Immature natural killer cell (primary cell): ENCODE results near the gene TRAPPC8. TPM values are rescaled to one million over a fixed set of nuclear protein-coding genes. Genes with fewer than 3 reads are reported as not detected.
"Not testable (repeated sequence)": the region's sequence is repeated elsewhere in the genome, so short reads cannot be mapped to it uniquely, and the experiment has no call there.

ENCODE experiments used
- DNase-seq, 3 donors: peaks; one replicate each; pipeline ENCODE4 v3.0.0; 2022; ENCODE audit warnings: mixed read lengths in 1 of 3
- H3K27ac Mint-ChIP-seq, 6 donors: one replicate each; pipeline ENCODE4 v1.8.0; 2020; ENCODE audit warnings: mixed read lengths in 6 of 6, mild to moderate bottlenecking in 5 of 6, inconsistent platforms in 4 of 6, moderate library complexity in 3 of 6
- H3K27me3 Mint-ChIP-seq, 3 donors: one replicate each; pipeline ENCODE4 v1.8.0; 2020 to 2021; ENCODE audit warnings: low read depth in 3 of 3, mild to moderate bottlenecking in 3 of 3, mixed read lengths in 3 of 3, moderate library complexity in 3 of 3, inconsistent platforms in 1 of 3
- H3K36me3 Mint-ChIP-seq, 3 donors: one replicate each; pipeline ENCODE4 v1.8.0; 2020; ENCODE audit warnings: mixed read lengths in 3 of 3, inconsistent platforms in 2 of 3, mild to moderate bottlenecking in 2 of 3
- H3K4me1 Mint-ChIP-seq, 2 donors: one replicate each; pipeline ENCODE4 v1.8.0; 2020; ENCODE audit warnings: inconsistent platforms in 2 of 2, mild to moderate bottlenecking in 2 of 2, mixed read lengths in 2 of 2, moderate library complexity in 1 of 2
- H3K4me3 Mint-ChIP-seq, 5 donors: one replicate each; pipeline ENCODE4 v1.8.0; 2020; ENCODE audit warnings: mild to moderate bottlenecking in 5 of 5, mixed read lengths in 5 of 5, inconsistent platforms in 3 of 5, moderate library complexity in 3 of 5
- H3K9me3 Mint-ChIP-seq, 6 donors: one replicate each; pipeline ENCODE4 v1.8.0; 2020; ENCODE audit warnings: mild to moderate bottlenecking in 6 of 6, mixed read lengths in 6 of 6, inconsistent platforms in 4 of 6, moderate library complexity in 3 of 6
- polyA plus RNA-seq, 3 donors: library from polyadenylated mRNA; unstranded; fragments of 300-500 nt; fragmentation: Illumina TruSeq; gene quantifications; one replicate each; pipeline ENCODE4 v1.2.3, GENCODE V29; 2021

TRAPPC8 gene
- polyA plus RNA-seq, 3 donors from 2014 or later, result 15.3 to 24.5 (median 16.2) TPM

GRCh38 chr18:31877900-31878299 lies 65.0 kb downstream of the TRAPPC8 start:
- Mint-ChIP-seq H3K9me3 (peaks cover 0 to 2% (median 0%) of the 10 kb centered on the region in 6 donors), H3K27ac (no peak overlapping the region), H3K4me1 (peaks cover 27 to 41% of the 10 kb centered on the region in 2 donors)

GRCh38 chr18:31876707-31877106 lies 66.2 kb downstream of the TRAPPC8 start:
- Mint-ChIP-seq H3K9me3 (peaks cover 0 to 2% (median 0%) of the 10 kb centered on the region in 6 donors), H3K4me3 (no peak overlapping the region), H3K27me3 (peaks cover 0 to 2% (median 0%) of the 10 kb centered on the region in 3 donors), H3K27ac (peak overlapping the region in 1 of 6 donors; percentile 5), H3K36me3 (peaks cover 44 to 65% (median 49%) of the 10 kb centered on the region in 3 donors), H3K4me1 (peaks cover 26 to 34% of the 10 kb centered on the region in 2 donors)
- no peak for DNase-seq

More at GRCh38 chr18:31877900-31878299, 65.0 kb downstream of the TRAPPC8 start:
- Mint-ChIP-seq H3K4me3 (no peak overlapping the region), H3K27me3 (peaks cover 0 to 2% (median 0%) of the 10 kb centered on the region in 3 donors), H3K36me3 (peaks cover 50 to 66% (median 52%) of the 10 kb centered on the region in 3 donors)
- no peak for DNase-seq

GRCh38 chr18:31875301-31875700 lies 67.6 kb downstream of the TRAPPC8 start:
- H3K27ac Mint-ChIP-seq, result peak overlapping the region in 1 of 6 donors; percentile 8

GRCh38 chr18:31863103-31863502 lies 79.8 kb downstream of the TRAPPC8 start:
- Mint-ChIP-seq H3K4me3 (no peak overlapping the region), H3K36me3 (peaks cover 3 to 42% (median 8%) of the 10 kb centered on the region in 3 donors), H3K27me3 (no peaks in the 10 kb centered on the region), H3K27ac (peak overlapping the region in 1 of 6 donors; percentile 17), H3K4me1 (peaks cover 0 to 5% of the 10 kb centered on the region in 2 donors), H3K9me3 (no peaks in the 10 kb centered on the region)
- DNase-seq, result no peak

More at GRCh38 chr18:31875301-31875700, 67.6 kb downstream of the TRAPPC8 start:
- Mint-ChIP-seq H3K9me3 (no peaks in the 10 kb centered on the region), H3K4me3 (no peak overlapping the region), H3K4me1 (peaks cover 20 to 23% of the 10 kb centered on the region in 2 donors), H3K27me3 (no peaks in the 10 kb centered on the region), H3K36me3 (peaks cover 30 to 60% (median 45%) of the 10 kb centered on the region in 3 donors)
- DNase-seq, result no peak

- peaks cover 0 to 9% of the 10 kb centered on the region in 2 donors for H3K4me1 Mint-ChIP-seq
- H3K27ac Mint-ChIP-seq, result no peak overlapping the region
- H3K4me3 Mint-ChIP-seq, result no peak overlapping the region
- no peaks in the 10 kb centered on the region for H3K9me3 Mint-ChIP-seq
- H3K36me3 Mint-ChIP-seq, result peaks cover 8 to 49% (median 15%) of the 10 kb centered on the region in 3 donors
- DNase-seq, result no peak
- no peaks in the 10 kb centered on the region for H3K27me3 Mint-ChIP-seq
Measured at GRCh38 chr18:31860488-31860887, 82.4 kb downstream of the TRAPPC8 start.

GRCh38 chr18:31857526-31858106 lies 85.3 kb downstream of the TRAPPC8 start:
- Mint-ChIP-seq H3K27me3 (no peaks in the 10 kb centered on the region), H3K4me1 (peaks cover 0 to 9% of the 10 kb centered on the region in 2 donors), H3K36me3 (peaks cover 4 to 51% (median 15%) of the 10 kb centered on the region in 3 donors), H3K4me3 (no peak overlapping the region), H3K9me3 (no peaks in the 10 kb centered on the region), H3K27ac (no peak overlapping the region)
- no peak for DNase-seq

- Mint-ChIP-seq H3K4me3 (no peak overlapping the region), H3K9me3 (no peaks in the 10 kb centered on the region), H3K36me3 (peaks cover 4 to 44% (median 10%) of the 10 kb centered on the region in 3 donors), H3K27ac (peak overlapping the region in 1 of 6 donors; percentile 50), H3K27me3 (peaks cover 0 to 2% (median 0%) of the 10 kb centered on the region in 3 donors), H3K4me1 (no peaks in the 10 kb centered on the region)
- DNase-seq, result no peak
Measured at GRCh38 chr18:31850844-31851243, 92.1 kb downstream of the TRAPPC8 start.

GRCh38 chr18:31840499-31840898 lies 102.4 kb downstream of the TRAPPC8 start:
- no peak for DNase-seq
- Mint-ChIP-seq H3K4me1 (peaks cover 0 to 7% of the 10 kb centered on the region in 2 donors), H3K27ac (peak overlapping the region in 1 of 6 donors; percentile 71), H3K9me3 (no peaks in the 10 kb centered on the region), H3K27me3 (peaks cover 0 to 1% (median 0%) of the 10 kb centered on the region in 3 donors), H3K4me3 (no peak overlapping the region), H3K36me3 (peaks cover 32 to 48% (median 37%) of the 10 kb centered on the region in 3 donors)

- H3K36me3 Mint-ChIP-seq, result peaks cover 33 to 42% (median 41%) of the 10 kb centered on the region in 3 donors
- DNase-seq, result no peak
- no peaks in the 10 kb centered on the region for H3K9me3 Mint-ChIP-seq
- H3K27me3 Mint-ChIP-seq, result peaks cover 0 to 1% (median 0%) of the 10 kb centered on the region in 3 donors
- H3K27ac Mint-ChIP-seq, result no peak overlapping the region
- H3K4me3 Mint-ChIP-seq, result no peak overlapping the region
- H3K4me1 Mint-ChIP-seq, result no peaks in the 10 kb centered on the region
Measured at GRCh38 chr18:31837879-31838278, 105.0 kb downstream of the TRAPPC8 start.

GRCh38 chr18:31835528-31836133 lies 107.3 kb downstream of the TRAPPC8 start:
- peaks cover 0 to 1% (median 0%) of the 10 kb centered on the region in 3 donors for H3K27me3 Mint-ChIP-seq
- no peaks in the 10 kb centered on the region for H3K4me1 Mint-ChIP-seq
- peaks cover 28 to 44% (median 39%) of the 10 kb centered on the region in 3 donors for H3K36me3 Mint-ChIP-seq
- no peak for DNase-seq
- peak overlapping the region in 3 of 6 donors; percentile 5 to 18 (median 12) for H3K27ac Mint-ChIP-seq
- H3K9me3 Mint-ChIP-seq, result no peaks in the 10 kb centered on the region
- H3K4me3 Mint-ChIP-seq, result no peak overlapping the region

GRCh38 chr18:31831903-31832302 lies 111.0 kb downstream of the TRAPPC8 start:
- peaks cover 33 to 51% (median 38%) of the 10 kb centered on the region in 3 donors for H3K36me3 Mint-ChIP-seq
- H3K9me3 Mint-ChIP-seq, result no peaks in the 10 kb centered on the region
- no peaks in the 10 kb centered on the region for H3K27me3 Mint-ChIP-seq
- no peak for DNase-seq
- H3K4me3 Mint-ChIP-seq, result no peak overlapping the region
- no peaks in the 10 kb centered on the region for H3K4me1 Mint-ChIP-seq
- no peak overlapping the region for H3K27ac Mint-ChIP-seq

- DNase-seq, result no peak
- H3K4me3 Mint-ChIP-seq, result no peak overlapping the region
- no peaks in the 10 kb centered on the region for H3K9me3 Mint-ChIP-seq
- H3K27ac Mint-ChIP-seq, result no peak overlapping the region
- H3K36me3 Mint-ChIP-seq, result peaks cover 29 to 43% (median 31%) of the 10 kb centered on the region in 3 donors
- no peaks in the 10 kb centered on the region for H3K4me1 Mint-ChIP-seq
- peaks cover 0 to 2% (median 0%) of the 10 kb centered on the region in 3 donors for H3K27me3 Mint-ChIP-seq
Measured at GRCh38 chr18:31830686-31831085, 112.2 kb downstream of the TRAPPC8 start.

GRCh38 chr18:31828613-31829012 lies 114.3 kb downstream of the TRAPPC8 start:
- H3K9me3 Mint-ChIP-seq, result no peaks in the 10 kb centered on the region
- no peaks in the 10 kb centered on the region for H3K4me1 Mint-ChIP-seq
- DNase-seq, result no peak
- no peak overlapping the region for H3K27ac Mint-ChIP-seq
- H3K4me3 Mint-ChIP-seq, result no peak overlapping the region
- H3K36me3 Mint-ChIP-seq, result peaks cover 19 to 32% (median 23%) of the 10 kb centered on the region in 3 donors
- H3K27me3 Mint-ChIP-seq, result peaks cover 0 to 2% (median 0%) of the 10 kb centered on the region in 3 donors

- not testable (repeated sequence) for H3K9me3 Mint-ChIP-seq, H3K4me1 Mint-ChIP-seq, H3K4me3 Mint-ChIP-seq, DNase-seq, H3K27me3 Mint-ChIP-seq
- Mint-ChIP-seq H3K36me3 (peaks cover 15 to 28% (median 19%) of the 10 kb centered on the region in 3 donors), H3K27ac (peak overlapping the region in 1 of 6 donors; percentile 31)
Measured at GRCh38 chr18:31826673-31827325, 116.1 kb downstream of the TRAPPC8 start.
